Measurements from ENCODE around the gene ASAP3. TPM values are rescaled to one million over a fixed set of nuclear protein-coding genes. Genes with fewer than 3 reads are reported as not detected.

Gene ASAP3
- total RNA-seq, 1 experiment from 2014 or later, result 17.6 TPM

Other genes starting within 250 kb of the ASAP3 start
- 149 and 198 TPM in 2 replicates for gene HNRNPR, start 139.9 kb downstream of the ASAP3 start, total RNA-seq (2021)
- 12.2 and 14.0 TPM in 2 replicates for gene ZNF436, start 114.3 kb downstream of the ASAP3 start, total RNA-seq (2021)
- 2.7 and 3.5 TPM in 2 replicates for gene TCEA3, start 59.4 kb downstream of the ASAP3 start, total RNA-seq (2021)
- 7.6 and 9.0 TPM in 2 replicates for gene E2F2, start 47.1 kb upstream of the ASAP3 start, total RNA-seq (2021)
- gene ID3, start 75.3 kb upstream of the ASAP3 start, total RNA-seq (2021), result 10.4 and 24.7 TPM in 2 replicates
- 1,015 and 1,205 TPM in 2 replicates for gene RPL11, start 207.6 kb upstream of the ASAP3 start, total RNA-seq (2021)